HG03064 (cell line): Measurements from ENCODE around the gene PTPDC1.

Source experiments
- ATAC-seq: cut with Tn5 transposase; IDR thresholded peaks from one replicate; pipeline ENCODE4 v1.9.1; 2021; ENCODE audit warnings: low read depth; ENCODE audit not compliant: unreplicated experiment

The PTPDC1 gene

DNA sequence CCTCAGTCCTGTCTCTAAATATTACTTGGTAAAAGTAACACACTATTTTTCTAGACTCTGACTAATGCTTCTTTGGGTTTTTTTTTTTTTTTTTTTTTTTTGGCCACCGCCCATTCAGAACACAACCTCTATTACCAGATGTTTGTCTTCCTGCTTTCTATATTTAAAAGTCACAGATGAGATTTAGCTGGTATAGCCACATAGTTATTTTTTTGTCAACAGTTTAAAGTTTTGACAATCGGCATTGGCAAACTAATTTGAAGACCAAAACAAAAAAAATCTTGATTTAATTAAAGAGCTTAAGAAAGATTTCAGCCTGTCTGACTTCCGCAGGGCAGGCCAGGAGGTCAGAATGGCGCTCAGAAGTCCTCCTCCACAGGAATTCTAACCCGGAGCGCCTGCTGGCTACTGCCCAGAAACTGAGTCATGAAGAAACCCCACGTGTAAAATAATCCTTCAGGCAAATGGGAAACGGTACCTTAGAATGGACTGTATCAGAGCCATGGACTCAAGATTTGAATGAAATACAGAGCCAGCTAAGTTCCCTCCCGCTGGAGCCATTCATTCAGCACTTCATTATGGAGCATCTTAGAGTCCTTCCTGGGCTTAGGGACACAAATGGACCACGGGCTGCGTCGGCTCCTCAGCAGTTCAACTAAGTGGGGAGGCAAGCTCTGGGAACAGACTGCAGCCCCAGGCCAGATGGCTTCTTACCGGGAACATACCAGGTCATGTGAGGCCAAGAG, 55.6 kb downstream of the PTPDC1 start:
- no peak for ATAC-seq

DNA sequence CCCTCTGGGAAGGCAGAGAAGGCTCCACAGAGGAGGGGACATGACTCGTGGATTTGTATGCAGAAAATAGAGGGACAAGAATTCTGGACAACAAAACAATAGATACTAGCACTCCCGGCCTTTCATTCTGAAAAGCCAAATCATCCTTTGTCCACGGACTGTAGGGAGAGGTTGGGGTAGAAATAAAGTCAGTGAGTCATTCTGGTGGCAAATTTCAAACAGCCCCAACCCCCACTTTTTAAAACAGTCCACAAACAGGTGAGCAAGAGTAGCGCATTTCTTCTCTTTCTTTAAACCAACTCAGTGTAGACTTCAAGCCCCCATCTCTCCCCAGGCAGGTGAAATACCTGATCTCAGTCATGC, 56.1 kb downstream of the PTPDC1 start:
- ATAC-seq = no peak

DNA sequence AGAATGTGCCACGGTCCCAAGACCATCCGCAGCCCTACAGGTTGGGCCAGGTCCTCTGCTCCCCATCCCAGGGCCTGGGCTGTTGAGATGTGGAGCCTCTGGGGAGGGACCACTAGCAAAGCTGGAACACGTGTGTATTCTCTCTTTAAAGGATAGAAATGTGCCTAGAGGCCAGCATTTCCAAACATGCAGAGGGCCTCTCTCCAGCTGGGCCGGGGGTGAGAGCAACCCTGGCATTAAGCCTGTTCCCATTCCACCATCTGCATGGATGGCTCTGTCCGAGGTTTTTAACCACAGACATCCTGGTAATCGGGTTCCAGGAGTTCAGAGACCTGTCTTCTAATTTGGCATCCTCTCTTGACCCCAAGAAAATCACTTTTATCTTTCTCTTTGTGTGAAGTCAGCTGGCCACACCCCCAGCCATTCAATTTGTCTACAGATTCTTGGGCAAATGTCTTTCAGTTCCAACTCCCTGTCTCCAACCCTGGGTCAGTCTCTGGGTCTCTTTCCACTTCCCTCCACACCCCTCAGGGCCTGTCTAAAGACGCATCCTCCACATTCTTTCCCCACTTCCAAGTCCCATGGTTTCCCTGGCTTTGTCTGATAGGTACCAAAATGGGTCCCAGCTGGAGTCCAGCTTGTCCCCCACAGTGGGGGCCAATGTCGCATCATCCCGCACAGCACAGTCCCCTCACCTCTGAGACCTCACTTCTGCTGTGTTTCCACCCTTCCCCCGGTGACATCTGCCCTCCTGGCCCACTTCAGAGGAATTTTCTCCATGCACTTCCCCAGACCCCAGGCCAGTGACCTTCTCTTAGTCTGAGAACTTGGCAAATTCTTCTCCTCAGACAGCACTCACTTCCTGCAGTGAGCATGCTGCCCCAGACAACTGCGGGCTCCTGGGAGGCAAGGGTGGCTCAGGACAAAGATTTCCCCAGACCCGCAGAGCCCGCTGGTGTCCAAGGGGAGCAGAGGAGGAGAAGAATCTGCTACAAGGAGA, 56.8 kb downstream of the PTPDC1 start:
- ATAC-seq = no peak

DNA sequence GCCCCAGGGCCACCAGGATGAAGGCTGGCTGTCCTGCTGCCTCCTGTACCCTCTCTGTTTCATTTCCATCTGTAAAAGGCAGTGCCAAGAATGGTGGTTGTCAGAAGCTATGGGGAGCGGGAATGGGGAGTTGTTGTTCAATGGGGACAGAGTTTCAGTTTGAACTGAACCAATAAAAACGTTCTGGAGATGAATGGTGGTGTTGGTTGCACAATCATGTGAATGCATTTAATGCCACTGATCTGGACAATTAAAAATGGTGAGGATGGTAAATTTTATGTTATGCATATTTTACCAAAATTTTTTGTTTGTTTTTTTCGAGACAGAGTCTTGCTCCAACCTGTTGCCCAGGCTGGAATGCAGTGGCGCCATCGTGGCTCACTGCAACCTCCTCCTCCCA, 58.1 kb downstream of the PTPDC1 start:
- ATAC-seq = no peak

DNA sequence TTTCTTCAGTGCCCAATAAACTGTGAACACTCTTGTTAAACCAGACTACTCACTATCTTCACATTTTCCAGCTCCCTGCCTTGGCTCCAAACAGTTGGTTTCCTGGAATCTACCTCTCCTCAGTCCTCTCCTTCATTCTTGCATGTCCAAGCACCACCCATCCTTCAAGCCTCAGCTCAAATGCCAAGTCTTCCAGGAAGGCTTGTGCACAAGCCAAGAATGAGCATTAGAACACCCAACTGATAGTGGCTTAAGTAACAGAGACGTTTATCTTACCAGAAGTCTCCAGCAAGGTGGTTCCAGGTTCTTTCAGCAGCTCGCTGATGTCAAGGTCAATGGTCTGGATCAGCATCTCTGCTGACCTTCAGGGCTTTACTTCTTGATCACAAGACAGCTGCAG, 60.1 kb downstream of the PTPDC1 start:
- no peak for ATAC-seq

DNA sequence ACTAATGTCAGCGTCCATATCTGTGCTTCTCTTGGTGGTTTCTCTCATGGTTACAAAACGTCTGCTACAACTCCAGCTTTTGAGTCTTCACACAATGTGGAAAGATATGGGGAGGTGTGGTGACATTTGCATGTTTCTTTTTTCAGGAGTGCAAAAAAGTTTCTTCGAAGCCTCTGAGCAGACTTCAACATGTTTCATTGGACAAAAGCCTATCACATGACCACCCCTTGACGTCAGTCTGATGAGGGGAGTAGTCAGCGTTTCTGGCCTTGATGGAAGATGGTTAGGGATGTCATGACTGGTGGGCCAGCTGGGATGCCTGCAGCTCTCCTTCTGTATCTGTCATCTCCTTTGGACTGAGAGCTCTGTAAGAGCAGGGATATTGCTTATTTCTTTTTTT, 61.4 kb downstream of the PTPDC1 start:
- no peak for ATAC-seq

DNA sequence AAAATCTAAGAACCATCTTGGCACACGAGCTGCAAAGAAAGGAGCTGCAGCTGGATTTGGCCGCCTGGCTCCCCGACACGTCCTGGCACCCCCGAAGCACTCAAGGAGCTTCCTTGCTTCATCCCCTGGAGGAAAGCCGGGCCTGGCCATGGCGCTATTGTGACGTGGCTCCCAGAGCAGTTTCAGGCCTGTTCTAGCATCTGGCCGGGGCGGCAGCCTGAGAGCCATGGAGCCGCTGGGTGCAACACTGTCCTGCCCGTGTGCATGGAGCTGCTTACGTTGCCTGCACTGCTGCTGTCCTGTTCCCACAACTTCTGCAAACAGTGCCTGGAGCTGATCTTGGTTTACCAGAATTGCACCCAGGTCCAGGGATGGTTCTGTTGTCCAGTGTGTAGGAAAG, 63.5 kb downstream of the PTPDC1 start:
- ATAC-seq = no peak

DNA sequence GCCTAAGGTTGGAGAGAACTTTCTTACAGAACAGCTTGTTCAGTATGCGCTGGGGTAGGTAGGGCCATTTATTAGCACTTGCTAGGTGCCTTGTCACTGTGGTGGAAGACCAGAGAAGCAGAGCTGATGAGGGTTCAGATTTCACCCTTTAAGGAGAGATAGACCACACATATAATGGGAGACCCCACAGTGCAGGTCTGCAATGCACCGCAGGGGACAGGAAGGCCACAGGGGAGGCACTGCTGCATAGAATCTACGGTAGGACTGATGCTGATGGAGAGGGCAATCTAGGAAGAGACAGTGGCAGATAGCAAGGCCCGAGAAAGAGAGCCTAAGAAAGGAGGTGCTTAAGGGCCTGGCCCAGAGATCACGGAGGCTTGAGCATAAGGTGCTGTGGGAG, 64.2 kb downstream of the PTPDC1 start:
- no peak for ATAC-seq

DNA sequence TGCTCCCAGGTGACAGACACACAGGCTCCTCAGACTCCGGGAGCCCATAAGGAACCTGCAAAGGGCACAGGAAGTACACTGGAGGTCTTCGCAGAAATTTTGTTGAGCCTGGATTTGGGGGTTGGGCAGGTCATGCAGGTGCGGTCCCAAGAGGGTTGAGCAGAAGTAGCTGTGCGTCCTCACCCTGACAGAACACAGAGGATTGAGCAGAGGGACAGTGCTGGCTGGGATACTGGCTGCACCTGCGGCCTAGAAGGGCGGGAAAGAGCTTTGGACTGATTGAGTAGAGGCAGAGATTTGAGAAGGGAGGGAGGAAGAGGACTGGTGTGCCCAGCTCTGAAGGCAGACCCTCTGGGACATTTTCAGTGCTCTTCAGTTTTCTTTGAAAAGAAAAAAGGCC, 65.4 kb downstream of the PTPDC1 start:
- no peak for ATAC-seq

DNA sequence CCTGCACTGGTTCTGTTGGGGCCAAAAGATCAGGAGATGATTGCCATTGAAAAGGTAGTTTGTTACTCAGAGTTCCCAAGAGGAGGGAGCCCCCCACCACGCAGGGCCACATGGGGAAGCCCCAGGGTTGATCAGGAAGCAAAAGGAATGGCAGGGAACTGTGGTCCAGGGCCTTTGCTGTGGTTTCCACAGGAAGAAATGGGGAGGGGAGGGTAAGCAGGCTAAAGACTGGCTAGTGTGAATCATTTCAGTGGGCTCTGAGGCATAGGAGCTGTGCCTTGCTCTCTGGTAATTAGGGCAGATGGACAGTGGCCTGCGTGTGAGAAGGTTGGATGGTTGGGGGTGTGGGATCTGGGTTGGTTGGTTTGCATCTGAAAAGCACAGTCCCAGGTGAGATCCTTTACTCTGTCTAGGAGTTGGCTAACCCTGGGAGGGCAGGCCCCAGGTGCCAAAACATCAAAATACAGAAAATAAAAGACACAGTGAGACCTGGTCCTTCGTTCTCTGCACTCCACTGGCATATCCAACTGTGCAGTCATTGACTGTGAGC, 66.1 kb downstream of the PTPDC1 start:
- ATAC-seq = no peak

DNA sequence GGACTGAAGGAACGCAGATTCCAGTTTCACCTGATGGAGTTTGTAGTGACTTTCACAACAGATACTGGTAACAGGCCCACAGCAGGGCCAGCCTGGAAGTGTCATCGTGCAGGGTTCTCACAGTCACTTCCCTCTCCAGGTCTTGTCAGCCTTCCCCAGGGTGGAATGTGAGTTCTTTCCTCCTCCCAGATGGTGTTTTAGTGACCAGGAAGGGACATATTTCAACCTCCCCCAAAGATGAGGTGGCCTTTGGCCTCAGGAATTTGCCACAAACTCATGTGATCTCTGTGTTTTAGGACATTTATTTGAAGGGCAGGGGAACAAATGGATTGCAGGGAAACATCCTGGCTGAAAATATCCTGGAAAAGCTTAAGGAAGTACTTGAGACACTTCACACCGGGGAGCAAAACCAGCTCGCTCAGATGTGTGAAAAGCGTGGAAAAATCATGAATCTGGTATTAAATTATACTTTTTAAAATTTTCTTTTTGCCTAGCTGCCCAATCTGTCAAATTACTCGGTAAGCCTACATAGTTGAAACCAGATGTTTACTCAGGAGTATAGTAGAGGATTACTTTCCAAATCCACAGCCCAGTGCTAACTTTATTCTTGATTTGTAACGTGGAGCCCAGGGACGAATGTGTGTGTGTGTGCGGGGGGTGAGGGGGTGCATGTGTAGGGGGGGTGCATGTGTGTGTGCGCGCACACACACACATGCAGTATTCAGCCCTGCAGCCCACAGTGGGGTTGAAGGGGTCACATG, 66.8 kb downstream of the PTPDC1 start:
- ATAC-seq = no peak

DNA sequence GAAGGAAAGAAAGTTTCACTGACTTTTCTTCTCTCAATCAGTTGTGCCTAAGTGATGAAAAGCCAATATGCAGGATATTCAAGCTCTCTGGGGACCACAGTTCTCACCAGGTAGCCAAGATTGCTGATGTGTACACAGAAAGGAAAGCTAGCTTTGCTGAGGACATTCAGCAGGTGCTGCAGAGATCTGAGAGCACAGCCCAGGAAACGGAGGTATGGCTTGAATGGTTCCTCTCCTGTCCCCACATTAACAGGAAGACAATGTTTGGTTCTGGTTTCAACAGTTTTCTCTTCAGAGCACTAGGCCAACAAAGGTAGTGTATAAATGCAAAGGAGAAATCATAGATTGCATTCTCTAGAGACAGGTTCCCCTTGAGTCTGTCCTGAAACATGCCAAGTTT, 69.6 kb downstream of the PTPDC1 start:
- ATAC-seq = peak; percentile 73

DNA sequence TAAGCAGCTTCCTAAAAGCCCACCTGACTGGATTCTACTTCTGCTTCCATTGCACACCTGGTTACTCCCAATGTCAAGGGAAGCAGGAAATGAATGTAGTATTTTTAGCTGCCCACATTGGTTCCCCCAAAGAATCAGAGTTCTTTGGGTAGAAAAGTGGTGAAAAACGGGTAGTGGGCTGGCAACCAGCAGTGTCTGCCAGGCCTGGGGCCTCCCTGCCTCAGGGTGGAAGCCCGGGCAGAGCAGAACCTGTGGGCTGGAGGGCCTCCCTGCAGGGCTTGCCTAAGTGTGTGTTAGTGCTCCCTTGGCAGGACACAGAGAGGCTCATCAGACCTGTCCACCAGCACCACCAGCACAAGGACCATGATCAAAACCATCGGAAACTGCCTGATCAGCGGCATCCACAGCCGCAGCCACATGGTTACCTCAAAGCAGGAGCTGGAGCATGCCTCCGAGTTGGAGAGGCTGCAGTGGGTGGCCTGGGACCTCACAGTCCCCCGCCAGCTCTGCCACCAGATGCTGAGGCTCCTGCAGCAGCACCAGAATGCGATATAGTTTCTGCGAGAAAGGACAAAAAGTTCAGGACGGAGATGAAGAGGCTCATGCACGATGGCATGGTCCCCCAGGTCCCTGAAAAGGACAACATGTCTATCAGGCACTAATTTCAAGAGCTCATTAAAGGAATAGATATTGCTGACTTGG, 72.2 kb downstream of the PTPDC1 start:
- ATAC-seq = no peak

DNA sequence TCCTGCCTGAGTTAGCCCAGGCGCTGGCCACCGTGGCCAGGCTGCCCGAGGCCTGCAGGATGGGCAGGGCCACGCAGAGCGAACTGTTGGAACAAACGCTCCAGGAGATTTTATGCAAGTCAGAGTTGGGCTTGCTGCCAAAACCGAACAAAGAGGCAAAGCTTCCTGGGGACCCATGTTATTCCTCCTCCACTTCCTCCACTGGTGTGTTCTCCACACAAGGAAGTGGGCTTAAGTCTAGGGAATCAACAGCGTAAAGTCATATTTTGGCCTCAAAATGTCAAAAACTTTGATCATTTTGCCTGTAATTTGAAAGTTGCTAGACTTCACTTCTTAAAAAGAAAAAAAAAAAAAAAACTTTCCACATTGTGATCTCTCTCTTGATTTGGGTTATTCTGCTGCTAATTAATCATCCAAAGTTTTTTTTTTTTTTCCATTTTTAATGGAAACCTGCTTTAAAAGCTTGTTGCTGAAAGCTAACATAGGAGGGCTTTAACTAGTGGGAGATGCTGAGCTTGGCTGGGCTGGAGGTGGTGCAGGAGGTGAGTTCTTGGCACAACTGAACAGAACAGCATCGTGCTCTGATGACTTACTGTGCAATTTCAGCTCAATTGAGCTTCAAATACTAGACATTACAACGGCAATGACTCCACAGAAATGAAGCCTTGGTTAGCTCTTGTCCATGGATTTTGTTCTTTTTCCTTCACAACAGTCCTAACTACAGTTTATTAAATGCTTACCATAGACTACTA, 73.0 kb downstream of the PTPDC1 start:
- no peak for ATAC-seq
